Hematopoietic multipotent progenitor cell treated with erythropoietin and hydrocortisone succinate and interleukin-3 and kit ligand, for 17 days (in vitro differentiated cells): ENCODE results near the gene PAPPA.

Experiments
- DNase-seq: peaks from one replicate; pipeline ENCODE4 v3.0.0-alpha.2; 2015; ENCODE audit warnings: low spot score

PAPPA gene

DNA sequence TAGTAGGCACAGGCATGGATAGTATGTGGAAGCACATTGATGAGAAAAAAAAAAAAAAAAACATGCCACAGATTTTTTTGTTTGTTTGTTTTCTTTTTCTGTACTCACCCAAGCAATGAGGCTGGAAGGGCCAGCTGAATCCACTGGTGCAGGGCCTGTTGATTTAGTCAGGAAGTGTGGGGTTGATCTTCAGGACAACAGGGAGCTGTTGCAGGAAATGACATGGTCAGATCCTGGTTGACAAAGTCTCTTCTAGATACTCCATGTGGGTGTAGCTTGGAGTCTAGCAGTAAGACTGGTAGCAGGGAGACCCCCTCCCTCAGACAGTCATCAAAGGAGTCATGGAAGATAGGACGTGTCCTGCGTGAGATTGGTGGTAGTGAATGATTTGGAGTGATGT is 191.8 kb downstream of the PAPPA start:
- DNase-seq = no peak

DNA sequence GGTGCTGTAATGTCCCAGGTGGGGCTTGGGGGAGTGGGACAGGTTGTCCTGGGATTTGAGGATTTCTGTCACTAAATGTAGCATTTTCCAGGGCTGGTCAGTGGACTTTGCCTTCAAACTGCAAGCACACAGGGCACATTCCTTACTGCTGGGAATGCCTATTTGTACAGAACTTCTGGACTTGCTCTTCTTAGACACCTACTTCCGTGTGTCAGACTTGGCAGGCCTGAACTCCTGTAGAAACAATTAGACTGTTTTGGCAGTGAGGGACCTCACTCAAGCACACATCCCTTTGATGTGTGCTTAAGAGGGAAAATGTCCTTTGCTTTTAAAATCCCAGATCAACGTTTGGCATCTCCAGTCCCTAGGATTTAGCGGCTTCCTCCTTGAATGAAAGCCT is 192.2 kb downstream of the PAPPA start:
- no peak for DNase-seq

DNA sequence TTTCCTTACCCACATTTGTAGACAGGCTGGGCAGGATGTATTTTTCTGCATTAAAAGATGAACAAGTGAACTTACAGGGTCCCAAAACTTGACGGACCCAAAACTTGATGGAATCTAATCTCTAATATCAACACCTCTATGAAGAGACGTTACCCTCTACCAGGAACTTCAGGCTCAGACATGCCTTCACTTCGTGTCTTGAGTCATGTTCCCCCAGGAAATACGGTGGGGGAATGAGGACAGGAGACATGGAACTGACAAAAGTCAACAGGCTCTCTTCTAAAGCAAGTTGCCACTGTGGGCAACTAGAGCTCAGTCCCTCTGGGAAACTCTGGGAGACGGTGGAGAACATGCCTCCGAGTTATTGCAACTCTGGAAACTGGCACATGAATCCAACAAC is 196.1 kb downstream of the PAPPA start:
- no peak for DNase-seq

DNA sequence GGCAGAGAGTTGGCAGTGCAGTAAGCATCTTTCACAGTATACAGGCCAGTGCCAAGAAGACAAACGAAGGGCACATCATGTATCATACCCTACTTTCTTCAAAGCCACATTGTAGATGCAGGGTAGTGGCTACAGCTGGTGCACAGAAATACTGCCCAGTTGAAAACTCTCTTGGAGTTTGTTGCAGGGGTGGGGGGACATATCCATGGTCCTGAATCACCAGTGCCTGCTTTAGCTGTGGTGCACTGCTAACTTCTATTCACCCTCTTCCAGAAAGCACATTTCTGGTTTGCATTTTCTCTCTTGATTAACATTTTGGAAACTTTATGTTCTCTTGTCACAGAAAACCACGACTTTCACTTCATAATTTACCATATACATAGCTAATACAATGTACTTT is 196.6 kb downstream of the PAPPA start:
- no peak for DNase-seq

DNA sequence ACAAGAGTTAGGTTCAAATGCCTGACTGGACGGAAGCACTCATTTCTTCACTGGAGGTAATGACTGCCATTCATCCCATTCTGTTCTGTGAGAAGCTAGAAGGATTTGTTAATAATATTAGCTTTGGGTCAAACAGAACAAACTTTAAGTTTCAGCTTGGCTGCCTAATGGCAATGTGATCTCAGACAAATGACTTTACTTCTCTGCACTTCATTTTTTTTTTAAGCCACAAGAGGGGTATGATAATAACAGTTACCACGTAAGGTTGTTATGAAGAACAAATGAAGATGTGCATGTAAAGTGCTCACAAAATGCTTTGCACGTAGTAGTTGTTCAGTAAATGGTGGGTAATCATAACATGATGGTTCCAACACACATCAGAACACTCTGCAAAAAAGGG is 199.4 kb downstream of the PAPPA start:
- DNase-seq = no peak

DNA sequence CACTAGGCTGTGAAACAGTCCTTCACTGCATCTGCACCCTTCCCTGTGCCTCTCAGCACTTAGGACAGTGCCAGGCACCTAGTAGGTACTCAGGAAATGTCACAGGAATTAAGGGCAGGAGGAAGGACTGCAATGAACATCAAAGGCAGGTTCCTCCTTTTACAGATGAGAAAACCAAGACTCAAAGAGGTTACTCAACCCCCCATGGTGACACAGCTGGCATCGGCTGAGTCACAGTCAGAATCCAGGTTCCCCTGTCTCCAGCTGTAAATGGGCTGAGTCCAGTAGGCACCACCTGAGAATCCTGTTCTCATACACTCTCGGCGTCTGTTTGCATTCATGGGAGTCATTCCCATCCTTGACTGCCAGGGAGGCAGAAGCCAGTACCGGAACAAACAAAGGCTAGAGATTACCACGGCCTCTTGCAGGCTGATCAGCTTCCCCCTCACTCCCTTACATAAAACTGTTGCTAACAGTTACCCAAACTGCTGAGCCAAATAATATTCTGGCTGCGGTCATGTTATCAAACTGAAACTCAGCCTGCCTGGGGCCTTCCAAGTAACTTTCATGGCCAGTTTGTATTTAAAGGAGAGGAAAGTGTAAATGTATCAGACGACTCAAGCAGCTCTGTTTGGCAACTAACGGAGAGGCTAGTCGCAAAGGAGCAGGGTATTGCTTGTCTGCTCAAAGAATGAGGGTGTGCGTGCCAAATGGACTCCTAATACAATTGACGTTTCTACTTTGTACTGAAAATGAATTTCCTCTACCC is 201.7 kb downstream of the PAPPA start:
- DNase-seq = no peak

DNA sequence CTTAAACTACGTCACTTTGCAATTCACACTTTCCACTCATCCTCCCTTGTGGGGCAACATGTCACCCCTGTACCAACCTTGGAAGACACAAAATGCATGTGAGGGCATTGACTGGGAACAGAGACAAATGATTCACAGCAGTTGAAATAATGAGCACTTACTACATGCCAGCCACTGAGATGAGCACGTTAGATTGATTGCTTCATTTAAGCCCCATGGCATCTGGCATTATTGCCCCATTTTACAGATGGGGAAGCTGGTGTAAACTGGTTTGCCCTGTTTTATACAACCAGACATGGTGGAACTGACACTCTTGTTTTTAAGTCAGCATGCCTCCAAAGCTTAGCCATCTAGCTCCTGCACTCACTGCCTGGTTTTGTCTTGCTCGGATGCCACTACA is 204.7 kb downstream of the PAPPA start:
- DNase-seq = no peak

DNA sequence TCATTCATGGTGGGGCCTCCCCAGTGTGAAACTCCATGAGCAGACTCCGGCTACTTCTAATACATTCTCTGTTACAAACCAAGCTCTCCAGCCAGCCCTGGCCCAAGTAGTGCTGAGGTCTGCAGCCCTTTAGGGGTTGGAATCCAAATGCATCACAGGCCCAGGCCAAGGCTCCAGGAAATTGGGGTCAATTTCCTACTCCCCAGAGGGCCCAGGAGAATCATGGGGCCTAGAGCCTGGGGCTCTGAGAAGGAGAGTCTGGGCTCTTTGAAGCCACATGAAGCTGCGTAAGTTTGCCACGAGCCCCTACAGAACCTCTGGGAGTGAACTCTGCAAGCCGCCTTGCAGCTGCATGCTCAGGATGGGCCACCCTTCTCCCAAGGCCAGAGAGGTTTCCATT is 206.4 kb downstream of the PAPPA start:
- no peak for DNase-seq

DNA sequence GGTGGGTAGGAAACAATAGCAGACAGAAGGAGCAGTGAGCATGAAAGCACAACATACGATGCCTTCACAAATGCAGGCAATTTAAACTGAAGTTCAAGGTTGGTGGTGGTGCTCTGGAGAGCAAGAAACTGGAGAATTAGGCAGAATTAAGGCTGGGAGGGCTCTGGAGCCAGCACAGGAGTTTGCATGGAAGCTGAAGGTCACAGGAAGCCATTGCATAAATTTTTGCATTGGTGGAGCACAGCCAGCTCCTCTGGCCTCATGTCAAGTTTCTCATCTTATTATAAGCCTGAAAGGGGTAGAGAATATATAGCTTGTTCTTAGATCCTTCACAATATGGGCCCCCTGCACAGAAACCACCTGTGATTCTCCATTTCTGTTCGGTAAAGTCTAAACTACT is 207.4 kb downstream of the PAPPA start:
- DNase-seq = no peak

DNA sequence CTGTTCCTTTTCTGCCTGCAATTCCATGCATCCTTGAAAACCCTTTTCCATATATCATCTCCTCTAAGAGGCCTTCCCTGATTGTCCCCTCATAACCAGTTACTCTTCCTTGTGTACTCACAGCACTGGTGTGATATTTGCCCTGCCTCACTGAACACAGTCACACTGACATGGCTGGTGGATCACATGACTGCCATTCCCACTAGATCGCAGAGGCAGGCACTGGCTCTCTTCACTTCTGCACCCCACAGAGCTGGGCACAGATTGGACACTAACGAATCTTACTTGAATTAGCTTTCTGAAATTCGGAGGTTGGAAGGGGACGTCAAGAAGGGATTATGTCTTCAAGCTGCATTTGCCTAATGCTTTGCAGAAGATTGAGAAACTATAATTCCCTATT is 208.0 kb downstream of the PAPPA start:
- DNase-seq = no peak

DNA sequence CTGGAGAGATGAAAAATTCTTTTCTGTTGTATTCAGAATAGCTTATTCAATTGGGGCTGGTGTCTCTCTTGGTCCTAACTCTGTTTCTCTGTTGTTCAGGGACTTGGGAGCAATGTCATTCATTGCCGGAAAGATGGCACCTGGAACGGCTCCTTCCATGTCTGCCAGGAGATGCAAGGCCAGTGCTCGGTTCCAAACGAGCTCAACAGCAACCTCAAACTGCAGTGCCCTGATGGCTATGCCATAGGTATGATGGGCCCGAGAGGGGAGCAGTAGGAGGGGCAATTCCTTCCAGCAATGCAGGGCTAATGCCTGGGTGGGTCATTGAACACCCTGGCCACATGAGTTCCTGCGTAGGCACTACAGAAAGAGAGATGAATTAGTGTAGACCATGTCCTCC is 208.9 kb downstream of the PAPPA start:
- no peak for DNase-seq

DNA sequence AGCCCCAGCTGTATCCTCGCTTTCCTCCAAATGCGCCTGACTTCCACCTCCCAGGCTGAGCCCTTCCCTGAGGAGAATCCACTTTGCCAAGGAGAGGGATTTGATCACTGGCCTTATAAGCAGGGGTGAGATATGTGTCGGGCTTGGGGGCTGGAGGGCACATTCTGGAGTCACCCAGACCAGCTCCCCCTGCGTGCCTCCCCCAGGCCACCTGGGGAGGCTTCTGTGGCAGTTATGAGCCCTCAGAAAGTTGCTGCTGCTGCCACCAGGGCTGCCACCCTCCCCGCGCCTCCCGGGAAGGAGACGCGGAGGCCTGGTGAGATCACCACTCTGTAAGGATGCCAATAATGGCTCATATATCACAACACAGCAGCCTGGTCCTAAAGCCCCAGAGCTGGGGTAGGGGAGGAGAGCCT is 211.5 kb downstream of the PAPPA start:
- no peak for DNase-seq

DNA sequence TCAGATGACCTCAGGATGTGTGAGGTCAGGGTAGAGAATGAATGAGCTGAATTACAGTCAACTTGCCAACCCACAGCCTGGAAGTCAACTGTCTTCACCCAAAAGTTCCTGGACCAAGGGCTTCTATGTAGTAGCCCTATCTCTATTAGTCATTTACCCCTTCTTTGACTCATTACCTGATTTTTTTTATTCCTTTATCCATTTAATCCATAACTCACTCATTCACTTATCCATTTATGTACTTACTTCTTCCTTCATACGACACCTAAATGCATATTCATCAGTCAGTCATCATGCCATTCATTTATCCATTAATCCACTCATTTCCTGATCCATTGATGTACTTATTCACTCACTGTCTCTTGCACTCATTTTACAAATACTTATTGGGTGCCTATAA is 212.7 kb downstream of the PAPPA start:
- no peak for DNase-seq

DNA sequence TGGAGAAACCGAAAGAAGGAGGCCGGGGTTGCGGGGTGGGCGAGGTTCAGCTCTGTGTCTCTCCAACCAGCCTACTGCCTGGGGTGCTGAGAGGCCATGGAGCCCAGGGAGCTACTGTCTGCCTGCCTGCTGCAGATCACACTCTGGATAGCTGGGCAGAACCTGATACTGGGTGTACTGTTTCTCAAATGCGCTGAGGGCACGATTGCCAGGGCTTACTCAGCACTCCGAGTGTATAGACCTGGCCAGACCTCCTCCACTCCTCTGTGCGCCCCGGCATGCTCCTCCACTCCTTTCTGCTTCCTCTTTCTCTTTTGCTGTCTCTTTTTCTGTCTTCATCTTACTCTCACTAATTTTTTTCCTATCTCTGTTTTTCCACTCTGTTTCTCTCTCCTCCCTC is 215.1 kb downstream of the PAPPA start:
- no peak for DNase-seq

DNA sequence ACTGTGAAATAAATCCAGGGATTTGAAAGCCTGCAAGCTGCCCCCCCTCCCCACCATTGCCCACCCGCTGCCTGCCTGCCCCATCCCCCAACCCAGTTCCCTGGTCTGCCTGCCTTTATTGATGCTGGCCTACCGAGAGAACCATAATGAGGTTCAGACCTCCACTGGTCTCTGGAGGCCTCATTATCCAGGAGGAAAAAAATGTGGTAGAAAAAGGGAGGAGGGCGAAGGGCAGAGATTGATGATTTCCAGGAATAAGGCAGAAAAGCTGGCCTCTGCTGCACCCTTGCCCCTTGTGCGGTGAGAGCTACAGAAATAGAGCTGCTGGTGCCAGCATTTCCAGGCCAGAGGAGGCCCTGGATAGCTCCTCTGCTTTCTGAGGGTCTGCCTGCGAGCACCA is 216.1 kb downstream of the PAPPA start:
- no peak for DNase-seq

DNA sequence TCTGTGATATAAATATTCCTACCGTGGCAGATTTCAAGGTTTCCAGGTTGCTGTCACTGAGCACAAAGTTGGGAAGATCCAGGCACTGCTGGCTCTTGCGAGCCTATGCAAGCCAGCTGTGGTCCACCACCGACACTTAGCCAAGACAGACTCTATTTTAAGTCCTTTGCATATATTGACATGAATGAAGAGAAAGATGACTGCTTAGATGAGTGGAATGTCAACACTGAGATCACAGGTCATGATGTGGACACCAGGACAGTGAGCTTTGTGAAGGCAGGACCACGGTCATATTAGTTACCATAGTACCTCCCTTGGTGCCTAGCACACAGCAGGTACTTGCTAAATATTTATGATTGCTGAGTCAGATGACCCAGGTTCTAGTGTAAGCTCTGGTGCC is 217.0 kb downstream of the PAPPA start:
- DNase-seq = no peak

DNA sequence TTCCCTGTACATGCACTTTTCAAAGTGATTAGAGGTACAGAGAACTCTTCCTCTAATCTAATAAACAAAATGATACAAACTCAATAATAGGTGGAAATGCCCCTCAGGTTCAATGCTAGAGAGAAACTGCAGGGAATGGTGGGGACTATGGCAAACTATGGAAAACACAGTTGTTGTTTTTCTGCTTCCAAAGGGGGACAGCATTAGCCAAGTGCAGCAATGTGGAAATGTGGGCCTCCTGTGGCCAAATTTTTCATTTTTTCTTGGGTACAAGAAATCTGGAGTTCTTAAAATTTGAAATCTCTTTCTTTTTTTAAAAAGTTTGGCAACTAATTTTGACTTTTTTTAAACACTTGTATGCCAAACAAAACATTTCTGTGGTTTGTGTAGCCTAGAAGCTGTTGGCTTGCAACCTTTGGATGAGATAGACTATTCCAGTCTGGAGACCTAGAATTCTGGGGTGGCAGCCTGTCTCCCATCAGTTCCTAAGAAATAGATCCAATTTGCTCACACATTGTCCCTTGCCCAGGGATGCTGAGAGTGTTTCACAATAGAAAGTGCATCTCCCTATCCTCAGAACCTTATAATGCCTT is 218.6 kb downstream of the PAPPA start:
- no peak for DNase-seq

DNA sequence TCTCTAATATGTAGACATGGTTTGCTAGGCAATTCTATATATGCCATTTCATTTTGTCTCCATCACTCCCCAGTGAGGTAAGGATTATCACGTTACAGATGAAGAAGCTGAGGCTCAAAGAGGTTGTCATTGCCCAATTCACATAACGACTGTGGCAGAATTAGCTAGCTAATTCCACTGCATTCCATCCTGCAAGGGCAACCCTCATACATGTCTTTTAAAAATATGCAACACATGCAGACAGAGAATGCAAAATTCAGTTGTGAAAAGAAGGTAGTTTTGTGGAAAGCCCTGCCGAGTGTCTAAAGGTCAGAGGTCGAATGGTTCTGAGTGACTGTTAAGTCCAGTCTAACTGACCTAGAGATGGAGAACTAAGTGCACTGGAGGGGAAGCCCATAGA is 219.2 kb downstream of the PAPPA start:
- DNase-seq = no peak

DNA sequence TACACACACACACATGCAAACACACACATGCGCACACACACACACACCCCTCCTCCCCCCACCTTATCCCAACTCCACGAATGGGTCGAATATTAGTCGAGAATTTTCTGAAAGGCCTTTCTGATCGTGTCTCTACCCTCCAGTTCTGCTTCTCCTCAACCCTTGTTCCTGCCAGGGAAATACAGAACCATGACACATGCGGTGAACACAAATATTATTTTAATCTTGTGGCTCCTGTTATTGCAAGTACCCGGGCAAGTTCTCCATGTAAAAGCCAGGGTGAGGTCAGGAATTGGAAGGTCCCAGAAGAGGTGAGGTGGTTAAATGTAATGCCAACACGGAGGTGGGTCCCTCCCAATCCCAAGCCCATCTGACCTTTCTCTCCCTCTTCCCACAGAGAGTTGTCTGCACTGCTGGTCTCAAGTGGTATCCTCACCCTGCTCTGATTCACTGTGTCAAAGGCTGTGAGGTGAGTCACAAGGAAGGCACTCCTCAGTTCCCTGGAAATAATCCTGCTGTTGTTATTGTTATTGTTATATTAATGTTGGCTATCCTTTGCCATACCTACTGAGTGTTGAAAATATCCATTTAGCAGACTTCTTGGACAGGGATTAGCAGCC is 223.7 kb downstream of the PAPPA start:
- no peak for DNase-seq

DNA sequence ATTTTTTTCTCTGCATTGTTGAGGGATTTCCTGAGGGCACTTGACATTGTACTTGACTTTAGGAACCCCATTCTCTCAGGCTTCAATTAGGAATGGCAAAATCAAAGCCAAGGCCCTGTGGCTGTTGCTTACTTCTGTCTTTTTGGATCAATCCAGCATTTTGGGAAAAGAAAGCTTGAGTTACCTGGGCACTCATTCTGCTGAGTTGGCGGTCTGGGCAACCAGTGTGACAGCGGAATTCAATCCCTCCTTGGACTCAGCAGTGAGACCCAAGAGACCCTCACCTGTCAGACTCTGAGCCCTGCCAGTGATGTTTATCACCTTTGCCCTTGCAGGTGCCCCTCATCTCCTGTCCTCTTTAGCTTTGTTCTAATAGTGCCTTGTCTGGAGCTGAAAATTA is 225.3 kb downstream of the PAPPA start:
- DNase-seq = no peak

DNA sequence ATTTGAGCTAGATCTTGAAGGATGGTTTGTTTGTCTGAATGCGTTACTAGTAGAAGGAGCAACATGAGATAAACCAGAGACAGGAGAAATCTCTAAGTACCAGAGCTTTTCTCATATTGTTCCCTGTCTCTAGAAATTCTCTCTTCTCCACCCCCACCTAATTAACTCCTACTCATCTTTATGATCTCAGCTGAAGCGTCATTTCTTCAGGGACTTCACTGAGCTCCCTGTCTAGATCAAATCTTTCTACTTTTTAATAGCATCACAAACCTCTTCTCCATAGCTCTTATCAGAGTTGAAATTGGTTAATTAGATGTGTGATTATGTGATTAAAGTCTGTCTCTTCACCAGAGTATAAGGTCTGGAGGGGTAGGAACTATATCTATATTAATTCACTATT is 226.2 kb downstream of the PAPPA start:
- DNase-seq = no peak

DNA sequence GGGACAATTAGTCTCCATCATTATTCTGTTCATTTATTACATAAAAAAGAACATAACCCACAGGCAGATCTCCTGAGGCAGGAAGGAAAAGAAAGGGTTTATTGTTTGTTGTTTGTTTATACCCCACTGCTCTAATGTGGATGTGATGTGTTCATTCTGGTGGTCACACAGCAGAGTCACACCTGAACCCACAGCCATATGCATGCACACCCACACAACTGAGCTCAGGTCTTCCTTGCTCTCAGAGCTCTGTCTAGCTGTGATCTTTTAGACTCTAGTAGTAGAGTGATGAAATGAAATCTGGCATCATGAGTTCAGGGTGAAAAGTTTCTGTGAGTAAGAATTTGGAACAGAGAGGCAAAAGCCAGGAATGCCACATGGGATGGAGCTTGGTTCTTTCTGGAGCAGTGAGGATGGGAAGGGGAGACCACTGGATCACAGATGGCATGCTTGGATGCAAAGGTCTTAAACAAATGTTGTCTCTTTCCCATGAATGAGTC is 227.0 kb downstream of the PAPPA start:
- DNase-seq = no peak

DNA sequence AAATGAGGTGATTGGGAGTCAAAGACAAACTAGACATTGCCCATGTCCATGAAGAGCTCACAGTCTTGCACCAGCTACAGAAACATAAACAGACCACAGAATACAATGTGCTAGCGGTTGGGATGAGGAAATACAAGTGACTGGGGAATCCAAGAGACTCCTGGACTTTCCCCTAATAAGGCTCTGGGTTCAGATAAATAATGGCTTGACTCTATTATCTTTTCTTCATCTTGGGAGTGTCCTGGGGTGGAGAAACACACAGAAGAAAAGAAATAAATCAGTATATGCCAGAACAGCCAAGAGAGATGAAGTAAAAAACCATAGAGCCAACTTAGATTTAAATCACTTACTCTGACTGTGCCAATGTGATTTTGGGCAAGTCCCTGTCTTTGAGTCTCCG is 227.8 kb downstream of the PAPPA start:
- no peak for DNase-seq

DNA sequence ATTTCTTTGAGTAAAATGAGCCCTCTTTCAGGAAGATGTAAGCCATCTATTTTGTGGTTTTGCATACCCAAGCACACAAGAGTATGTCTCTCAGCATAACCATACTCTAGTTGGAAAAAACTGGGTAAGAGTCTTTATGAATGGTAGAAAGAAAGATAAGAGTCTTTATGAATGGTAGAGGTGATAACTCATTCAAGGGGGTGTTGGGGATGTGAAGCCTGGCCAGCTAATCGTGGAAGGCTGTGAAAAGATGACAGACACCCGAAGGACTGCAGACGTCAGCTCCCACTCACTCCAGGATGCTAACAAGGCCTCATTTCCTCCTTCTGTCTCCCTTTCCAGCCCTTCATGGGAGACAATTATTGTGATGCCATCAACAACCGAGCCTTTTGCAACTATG is 228.5 kb downstream of the PAPPA start:
- no peak for DNase-seq
